Measurements from ENCODE around the gene HOXA9. TPM values are rescaled to one million over a fixed set of nuclear protein-coding genes. Genes with fewer than 3 reads are reported as not detected.

The HOXA9 gene
- total and polyA plus RNA-seq, 10 donors: 0.46 to 3.0 (median 0.98) TPM

DNA sequence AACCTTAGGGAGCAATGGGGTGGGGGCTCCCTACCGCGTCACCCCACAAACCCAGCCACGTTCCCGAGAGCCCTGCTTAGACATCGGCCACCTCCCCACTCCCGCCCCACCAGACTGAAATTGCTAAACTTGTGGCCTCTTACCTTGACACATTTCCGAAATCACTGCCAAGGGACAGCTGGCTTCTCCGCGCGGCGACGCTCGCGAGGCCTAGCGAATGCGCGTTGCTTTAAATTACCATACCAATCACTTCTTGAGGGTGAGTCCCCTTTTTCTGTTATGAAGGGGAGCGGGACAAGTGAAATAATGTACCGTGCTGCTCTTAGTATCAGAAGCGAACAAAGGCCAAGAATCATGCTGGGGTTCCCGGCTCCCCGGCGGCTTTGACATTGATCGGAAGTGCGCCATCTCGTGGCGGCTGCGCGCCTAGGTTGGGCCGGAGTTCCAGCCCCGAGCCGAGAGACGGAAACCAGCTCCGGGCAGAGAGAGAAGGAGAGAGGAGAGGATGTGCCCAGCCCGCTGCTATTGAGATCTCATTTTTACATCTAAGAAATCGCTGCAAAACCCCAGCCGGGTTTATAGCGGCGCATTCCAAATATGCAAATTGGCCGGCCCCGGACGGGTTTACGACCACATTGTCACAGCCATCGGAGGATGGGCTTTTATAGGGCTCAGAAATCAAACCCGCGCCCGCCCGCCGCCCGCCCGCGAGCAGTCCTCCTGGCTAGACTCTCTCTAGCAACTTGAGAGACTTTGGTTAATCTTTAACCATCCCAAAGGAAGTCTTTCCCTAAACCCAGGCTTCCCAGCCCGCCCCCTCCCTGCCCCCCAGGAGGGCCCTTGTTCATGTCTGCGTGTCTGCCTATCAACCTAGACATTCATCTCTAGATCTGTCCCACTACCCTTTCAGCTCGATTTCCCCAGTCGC, 14.4 kb upstream of the HOXA9 start:
- no peak overlapping the region for H3K27ac ChIP-seq
- peak overlapping the region in 2 of 8 donors; percentile 8 to 48 for H3K4me3 ChIP-seq
- H3K4me1 ChIP-seq: peaks cover 15 to 44% (median 30%) of the 10 kb centered on the region in 6 donors
- WGBS, 5 donors: 16 to 28% (median 19%) methylated on average over 52 to 56 of the region's 56 CpGs
- peak; percentile 89 for DNase-seq
- intact Hi-C loops (cut with DNase I; ENCODE audit: low total_unique reads): loop anchor here (10.0 kb wide), 1 partner anchor 1325 kb away; no protein-coding TSS in a partner anchor
- H3K27me3 ChIP-seq (replicated peaks in 1 of 7): peaks cover 19 to 100% (median 100%) of the 10 kb centered on the region in 7 donors
- H3K9me3 ChIP-seq: no peaks in the 10 kb centered on the region
- no peaks in the 10 kb centered on the region for H3K36me3 ChIP-seq
- no peak for TF ChIP-seq POLR2A (IDR thresholded peaks at IDR 0.05)
- TF ChIP-seq POLR2AphosphoS5 (IDR thresholded peaks at IDR 0.05): peak; percentile 25 to 70 (median 60)
- TF ChIP-seq, protein P1, sequence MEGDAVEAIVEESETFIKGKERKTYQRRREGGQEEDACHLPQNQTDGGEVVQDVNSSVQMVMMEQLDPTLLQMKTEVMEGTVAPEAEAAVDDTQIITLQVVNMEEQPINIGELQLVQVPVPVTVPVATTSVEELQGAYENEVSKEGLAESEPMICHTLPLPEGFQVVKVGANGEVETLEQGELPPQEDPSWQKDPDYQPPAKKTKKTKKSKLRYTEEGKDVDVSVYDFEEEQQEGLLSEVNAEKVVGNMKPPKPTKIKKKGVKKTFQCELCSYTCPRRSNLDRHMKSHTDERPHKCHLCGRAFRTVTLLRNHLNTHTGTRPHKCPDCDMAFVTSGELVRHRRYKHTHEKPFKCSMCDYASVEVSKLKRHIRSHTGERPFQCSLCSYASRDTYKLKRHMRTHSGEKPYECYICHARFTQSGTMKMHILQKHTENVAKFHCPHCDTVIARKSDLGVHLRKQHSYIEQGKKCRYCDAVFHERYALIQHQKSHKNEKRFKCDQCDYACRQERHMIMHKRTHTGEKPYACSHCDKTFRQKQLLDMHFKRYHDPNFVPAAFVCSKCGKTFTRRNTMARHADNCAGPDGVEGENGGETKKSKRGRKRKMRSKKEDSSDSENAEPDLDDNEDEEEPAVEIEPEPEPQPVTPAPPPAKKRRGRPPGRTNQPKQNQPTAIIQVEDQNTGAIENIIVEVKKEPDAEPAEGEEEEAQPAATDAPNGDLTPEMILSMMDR (IDR thresholded peaks at IDR 0.05 in 8 of 11, conservative IDR thresholded peaks at IDR 0.05 in 3 of 11): peak; percentile 23 to 91 (median 81)

GRCh38 chr7:27179030-27179429, 13.7 kb upstream of the HOXA9 start:
- Histone ChIP-seq H3K27ac (no peak overlapping the region), H3K4me1 (peaks cover 13 to 44% (median 29%) of the 10 kb centered on the region in 6 donors), H3K36me3 (no peaks in the 10 kb centered on the region), H3K9me3 (no peaks in the 10 kb centered on the region), H3K27me3 (replicated peaks in 1 of 7) (peaks cover 19 to 100% (median 100%) of the 10 kb centered on the region in 7 donors), H3K4me3 (no peak overlapping the region)
- no peak for TF ChIP-seq POLR2AphosphoS5 (IDR thresholded peaks at IDR 0.05)
- TF ChIP-seq, protein P1 (IDR thresholded peaks at IDR 0.05 in 8 of 11, conservative IDR thresholded peaks at IDR 0.05 in 3 of 11): no peak
- TF ChIP-seq POLR2A (IDR thresholded peaks at IDR 0.05): no peak
- intact Hi-C loops (cut with DNase I; ENCODE audit: low total_unique reads): no loop called here
- WGBS, 5 donors: 63 to 75% (median 71%) methylated on average over 14 of the region's 14 CpGs
- peak; percentile 14 for DNase-seq

- intact Hi-C loops (cut with DNase I; ENCODE audit: low total_unique reads): no loop called here
- Histone ChIP-seq H3K4me3 (no peak overlapping the region), H3K9me3 (no peaks in the 10 kb centered on the region), H3K36me3 (no peaks in the 10 kb centered on the region), H3K27me3 (replicated peaks in 1 of 7) (peaks cover 19 to 100% (median 100%) of the 10 kb centered on the region in 7 donors), H3K27ac (no peak overlapping the region), H3K4me1 (peaks cover 16 to 44% (median 29%) of the 10 kb centered on the region in 6 donors)
- 90 to 95% (median 92%) methylated on average over 6 of the region's 6 CpGs for WGBS, 5 donors
- TF ChIP-seq, protein P1 (IDR thresholded peaks at IDR 0.05 in 8 of 11, conservative IDR thresholded peaks at IDR 0.05 in 3 of 11): no peak
- TF ChIP-seq POLR2A (IDR thresholded peaks at IDR 0.05) (no peak), POLR2AphosphoS5 (IDR thresholded peaks at IDR 0.05) (no peak)
- DNase-seq: peak; percentile 1
Measured at GRCh38 chr7:27178366-27178765, 13.0 kb upstream of the HOXA9 start.

DNA sequence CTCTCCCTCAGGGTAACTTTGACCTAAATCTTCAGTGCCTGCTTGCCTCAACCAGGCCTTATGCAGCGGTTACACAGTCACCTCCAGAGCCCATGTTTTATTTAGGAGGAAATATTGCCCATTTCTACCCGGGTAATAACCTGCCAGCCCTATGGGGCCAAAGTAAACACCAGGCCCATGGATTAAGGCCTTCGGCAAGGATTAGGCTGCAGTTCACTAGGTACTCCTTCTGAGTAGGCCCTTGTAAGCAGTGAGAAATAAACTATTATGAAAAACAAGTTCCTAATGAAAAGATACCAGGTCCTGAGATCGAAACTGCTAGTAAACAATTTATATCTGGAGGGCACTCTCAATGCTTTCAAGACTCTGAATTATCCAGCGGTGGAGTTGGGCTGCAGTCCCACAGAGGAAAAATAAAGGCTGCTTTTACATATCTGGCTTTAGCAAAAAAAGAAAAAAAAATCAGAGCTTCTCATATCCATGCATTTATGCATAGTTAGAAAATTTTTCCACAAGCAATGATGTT, 12.5 kb upstream of the HOXA9 start:
- 88 to 94% (median 90%) methylated on average over 5 of the region's 5 CpGs for WGBS, 5 donors
- no peak for TF ChIP-seq POLR2A (IDR thresholded peaks at IDR 0.05)
- no peak overlapping the region for H3K27ac ChIP-seq
- intact Hi-C loops (cut with DNase I; ENCODE audit: low total_unique reads): no loop called here
- no peak overlapping the region for H3K4me3 ChIP-seq
- H3K9me3 ChIP-seq: no peaks in the 10 kb centered on the region
- peaks cover 20 to 44% (median 30%) of the 10 kb centered on the region in 6 donors for H3K4me1 ChIP-seq
- H3K27me3 ChIP-seq (replicated peaks in 1 of 7): peaks cover 20 to 100% (median 100%) of the 10 kb centered on the region in 7 donors
- no peaks in the 10 kb centered on the region for H3K36me3 ChIP-seq
- peak; percentile 1 for DNase-seq
